HT1080 (cell line): ENCODE data around the gene ONECUT3. TPM values are rescaled to one million over a fixed set of nuclear protein-coding genes. Genes with fewer than 3 reads are reported as not detected.

Experiments used
- DNase-seq: peaks from one replicate; pipeline ENCODE4 v3.0.0-alpha.2; 2015; ENCODE audit warnings: low read depth
- total RNA-seq: library from RNA; depleted of rRNA; stranded (reverse); fragments of >200 nt; shearing (Covaris generic); gene quantifications from 2 replicates; pipeline ENCODE4 v1.2.3, GENCODE V29; 2014

ONECUT3 gene
- total RNA-seq, 1 experiment from 2014 or later: not detected

- no peak for DNase-seq
Observed at GRCh38 chr19:1813192-1814182, 60.2 kb downstream of the ONECUT3 start.

GRCh38 chr19:1814391-1814790 lies 61.1 kb downstream of the ONECUT3 start:
- no peak for DNase-seq

GRCh38 chr19:1814833-1815604 lies 61.7 kb downstream of the ONECUT3 start:
- DNase-seq: no peak

GRCh38 chr19:1815605-1816529 lies 62.6 kb downstream of the ONECUT3 start:
- no peak for DNase-seq

GRCh38 chr19:1816530-1817298 lies 63.4 kb downstream of the ONECUT3 start:
- DNase-seq: no peak

GRCh38 chr19:1817553-1818179 lies 64.4 kb downstream of the ONECUT3 start:
- DNase-seq: no peak

- DNase-seq: no peak
Observed at GRCh38 chr19:1818549-1819195, 65.4 kb downstream of the ONECUT3 start.

GRCh38 chr19:1819341-1820255 lies 66.3 kb downstream of the ONECUT3 start:
- no peak for DNase-seq

- DNase-seq: no peak
Observed at GRCh38 chr19:1822210-1822609, 68.9 kb downstream of the ONECUT3 start.

- DNase-seq: no peak
Observed at GRCh38 chr19:1823020-1823419, 69.7 kb downstream of the ONECUT3 start.

GRCh38 chr19:1823539-1824251 lies 70.4 kb downstream of the ONECUT3 start:
- no peak for DNase-seq

- no peak for DNase-seq
Observed at GRCh38 chr19:1824252-1824622, 70.9 kb downstream of the ONECUT3 start.

GRCh38 chr19:1825909-1826556 lies 72.7 kb downstream of the ONECUT3 start:
- DNase-seq: peak; percentile 46

- no peak for DNase-seq
Observed at GRCh38 chr19:1826557-1827521, 73.5 kb downstream of the ONECUT3 start.

GRCh38 chr19:1827566-1828278 lies 74.4 kb downstream of the ONECUT3 start:
- no peak for DNase-seq
